B cell (primary cell): ENCODE data around the gene ZNF609. TPM values are rescaled to one million over a fixed set of nuclear protein-coding genes. Genes with fewer than 3 reads are reported as not detected.

Experiments
- ATAC-seq: fragments of 200-7000 bp; cut with Tn5 transposase; one replicate; pipeline ENCODE4 v1.10.0; 2021; ENCODE audit warnings: low read depth, mild to moderate bottlenecking, moderate number of reproducible peaks, moderate library complexity
- CTCF ChIA-PET: fragments of 350-600 bp; sonication (Branson Sonifier 250); formaldehyde crosslinking; loops from one replicate; lab custom pipeline; 2021; ENCODE audit warnings: antibody characterized with exemption, inconsistent platforms; lab: Charles Lee
- POLR2A ChIA-PET: fragments of 350-600 bp; sonication (Branson Sonifier 250); formaldehyde crosslinking; loops from one replicate; lab custom pipeline; 2021; ENCODE audit warnings: antibody characterized with exemption; lab: Charles Lee
- DNase-seq: peaks from one replicate; pipeline ENCODE4 v3.0.0; 2013
- H2AFZ ChIP-seq: 2 replicates; pipeline ENCODE4 v1.6.1; 2012; ENCODE audit warnings: mild to moderate bottlenecking, low read depth, low read length; ENCODE audit not compliant: insufficient read depth, poor library complexity, severe bottlenecking
- H3K27ac ChIP-seq, 2 donors: 1 replicate in 1 of 2; 2 replicates in 1 of 2; pipeline ENCODE4 v1.5.1; 2012 to 2013; ENCODE audit warnings: low read length in 2 of 2, mild to moderate bottlenecking in 2 of 2, moderate library complexity in 1 of 2
- H3K27me3 ChIP-seq, 4 experiments: fragments of 200-600 bp in 1 of 4; sonication (generic) in 1 of 4; replicated peaks in 1 of 4; 1 replicate in 2 of 4; 2 replicates in 2 of 4; pipeline versions ENCODE4 v1.6.1 to v1.7.0; 2013 to 2016; ENCODE audit warnings: low read length in 3 of 4, mild to moderate bottlenecking in 2 of 4, mixed read lengths in 1 of 4, moderate library complexity in 1 of 4; ENCODE audit not compliant: insufficient read depth in 4 of 4, control insufficient read depth in 3 of 4; ENCODE audit errors: control extremely low read depth in 1 of 4
- H3K36me3 ChIP-seq, 2 experiments: replicated peaks in 1 of 2; 1 replicate in 1 of 2; 2 replicates in 1 of 2; pipeline versions ENCODE4 v1.6.1 to v1.7.1; 2013; ENCODE audit warnings: low read length in 1 of 2; ENCODE audit not compliant: insufficient read depth in 2 of 2, control insufficient read depth in 1 of 2; ENCODE audit errors: control extremely low read depth in 1 of 2, extremely low read depth in 1 of 2
- H3K4me1 ChIP-seq, 2 donors: fragments of 200-600 bp in 1 of 2; sonication (generic) in 1 of 2; 1 replicate in 1 of 2; 2 replicates in 1 of 2; pipeline versions ENCODE4 v1.5.1 to v1.6.1; 2013 to 2017; ENCODE audit warnings: low read length in 2 of 2; ENCODE audit not compliant: control insufficient read depth in 2 of 2, insufficient read depth in 2 of 2
- H3K4me2 ChIP-seq: replicated peaks from 2 replicates; pipeline ENCODE3; 2012; ENCODE audit warnings: mild to moderate bottlenecking, low read depth, low read length; ENCODE audit not compliant: poor library complexity, severe bottlenecking
- H3K4me3 ChIP-seq, 5 experiments: fragments of 200-600 bp in 1 of 5; sonication (generic) in 1 of 5; 1 replicate in 3 of 5; 2 replicates in 2 of 5; pipeline versions ENCODE4 v1.5.1 to v1.7.0; 2011 to 2016; ENCODE audit warnings: low read length in 4 of 5, mild to moderate bottlenecking in 4 of 5, low read depth in 2 of 5, control low read depth in 1 of 5, moderate library complexity in 1 of 5; ENCODE audit not compliant: insufficient read depth in 1 of 5; ENCODE audit errors: control extremely low read depth in 1 of 5, extremely low read depth in 1 of 5
- H3K79me2 ChIP-seq: fragments of 200-600 bp; sonication (generic); one replicate; pipeline ENCODE4 v1.6.0; 2016; ENCODE audit warnings: low read length; ENCODE audit not compliant: control insufficient read depth, insufficient read depth
- H3K9ac ChIP-seq: fragments of 200-600 bp; sonication (generic); 2 replicates; pipeline ENCODE4 v1.6.1; 2017; ENCODE audit warnings: mild to moderate bottlenecking, low read length, moderate library complexity
- H3K9me3 ChIP-seq, 3 donors: one replicate each; pipeline versions ENCODE4 v1.6.1 to v1.7.1; 2013; ENCODE audit warnings: low read length in 2 of 3; ENCODE audit not compliant: control insufficient read depth in 2 of 3, insufficient read depth in 1 of 3; ENCODE audit errors: control extremely low read depth in 1 of 3
- H4K20me1 ChIP-seq: 2 replicates; pipeline ENCODE4 v1.6.0; 2012; ENCODE audit warnings: mild to moderate bottlenecking, low read length; ENCODE audit not compliant: insufficient read depth, control insufficient read depth, poor library complexity, severe bottlenecking
- H3K27ac Mint-ChIP-seq: one replicate; pipeline ENCODE4 v1.8.0; 2021; ENCODE audit warnings: mixed read lengths
- H3K27me3 Mint-ChIP-seq: one replicate; pipeline ENCODE4 v1.8.0; 2021; ENCODE audit warnings: mixed read lengths
- H3K4me1 Mint-ChIP-seq: one replicate; pipeline ENCODE4 v1.8.0; 2021; ENCODE audit warnings: mixed read lengths
- H3K4me3 Mint-ChIP-seq: one replicate; pipeline ENCODE4 v1.8.0; 2021; ENCODE audit warnings: mixed read lengths
- H3K9me3 Mint-ChIP-seq: one replicate; pipeline ENCODE4 v1.8.0; 2022; ENCODE audit warnings: mixed read lengths; ENCODE audit not compliant: insufficient read depth
- EZH2 ChIP-seq: IDR thresholded peaks from 2 replicates; pipeline ENCODE4 v1.6.1; 2012; ENCODE audit warnings: borderline replicate concordance, low read depth, mild to moderate bottlenecking, moderate library complexity, low read length; ENCODE audit not compliant: insufficient read depth, poor library complexity, severe bottlenecking
- WGBS: methylation state at CpG from one replicate; pipeline ENCODE4 v1.1.5; 2013; ENCODE audit warnings: missing lambda C conversion rate; ENCODE audit not compliant: insufficient coverage; 5-methylcytosine and 5-hydroxymethylcytosine counted together
- intact Hi-C: fragments of 100-400 bp; cut with micrococcal nuclease; formaldehyde crosslinking; loops from one replicate; pipeline ENCODE4 v1.10.0; 2022
- polyA plus RNA-seq: library from polyadenylated mRNA; depleted of rRNA; stranded (reverse); fragments of >200 nt; gene quantifications from 2 replicates; pipeline ENCODE4 v1.2.3, GENCODE V29; 2012
- total RNA-seq, 2 donors: library from RNA; stranded (reverse); fragments of 120-200 nt in 1 of 2; gene quantifications; 1 replicate in 1 of 2; 2 replicates in 1 of 2; pipeline versions ENCODE4 v1.2.3 to v1.2.4, GENCODE V29; 2013 to 2022
- TF ChIP-seq, protein P1 (sequence below): fragments of 200-600 bp; IDR thresholded peaks from one replicate; pipeline ENCODE4 v1.8.0; 2022; ENCODE audit warnings: antibody characterized with exemption, mild to moderate bottlenecking

ZNF609 gene
- total and polyA plus RNA-seq, 2 donors (not counting 1 experiment from before 2014, with no cell fraction given): 5.8 to 32.9 TPM

DNA sequence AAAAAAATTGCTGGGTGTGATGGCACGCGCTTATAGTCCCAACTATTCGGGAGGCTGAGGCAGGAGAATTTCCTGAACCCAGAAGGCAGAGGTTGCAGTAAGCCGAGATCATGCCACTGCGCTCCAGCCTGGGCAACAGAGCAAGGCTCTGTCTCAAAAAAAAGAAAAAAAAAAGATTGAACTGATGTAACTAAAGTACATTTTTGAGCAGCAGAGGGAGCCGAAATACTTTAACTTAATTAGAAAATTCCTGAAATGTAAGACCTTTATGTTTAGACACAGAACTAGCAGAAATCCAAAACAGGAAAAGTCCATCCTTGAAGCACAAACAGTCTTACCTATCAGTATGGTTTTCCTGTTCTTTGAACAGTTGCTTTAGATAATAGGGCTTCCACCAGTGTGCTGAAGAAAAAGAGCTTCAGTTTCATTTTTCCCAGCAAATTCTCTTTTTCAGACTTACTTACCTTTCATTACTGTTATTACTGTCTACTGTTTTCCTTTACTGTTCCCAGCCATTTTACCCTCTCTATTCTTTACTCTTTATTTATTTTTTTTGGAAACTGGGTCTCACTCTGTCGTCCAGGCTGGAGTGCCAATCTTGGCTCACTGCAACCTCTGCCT is 33.4 kb upstream of the ZNF609 start:
- Mint-ChIP-seq H3K4me1 (peaks cover 9% of the 10 kb centered on the region), H3K4me3 (no peak overlapping the region), H3K27ac (no peak overlapping the region), H3K9me3 (no peaks in the 10 kb centered on the region), H3K27me3 (no peaks in the 10 kb centered on the region)
- no peaks in the 10 kb centered on the region for H3K27me3 ChIP-seq
- no peak overlapping the region for H3K4me2 ChIP-seq
- ChIA-PET CTCF (interaction anchor here (0.6 to 4.8 kb wide), 9 partner anchors 29 to 673 kb away, joined by 3 to 30 read pairs (median 4); no protein-coding TSS in a partner anchor), POLR2A (no interaction called here)
- H3K36me3 ChIP-seq: peaks cover 13 to 56% of the 10 kb centered on the region in 2 experiments
- DNase-seq (peak; percentile 24), ATAC-seq (no peak)
- no peaks in the 10 kb centered on the region for H3K9me3 ChIP-seq
- intact Hi-C loops: loop anchor here (1.0 to 5.0 kb wide), 2 partner anchors 225 to 301 kb away; no protein-coding TSS in a partner anchor
- TF ChIP-seq, protein P1, sequence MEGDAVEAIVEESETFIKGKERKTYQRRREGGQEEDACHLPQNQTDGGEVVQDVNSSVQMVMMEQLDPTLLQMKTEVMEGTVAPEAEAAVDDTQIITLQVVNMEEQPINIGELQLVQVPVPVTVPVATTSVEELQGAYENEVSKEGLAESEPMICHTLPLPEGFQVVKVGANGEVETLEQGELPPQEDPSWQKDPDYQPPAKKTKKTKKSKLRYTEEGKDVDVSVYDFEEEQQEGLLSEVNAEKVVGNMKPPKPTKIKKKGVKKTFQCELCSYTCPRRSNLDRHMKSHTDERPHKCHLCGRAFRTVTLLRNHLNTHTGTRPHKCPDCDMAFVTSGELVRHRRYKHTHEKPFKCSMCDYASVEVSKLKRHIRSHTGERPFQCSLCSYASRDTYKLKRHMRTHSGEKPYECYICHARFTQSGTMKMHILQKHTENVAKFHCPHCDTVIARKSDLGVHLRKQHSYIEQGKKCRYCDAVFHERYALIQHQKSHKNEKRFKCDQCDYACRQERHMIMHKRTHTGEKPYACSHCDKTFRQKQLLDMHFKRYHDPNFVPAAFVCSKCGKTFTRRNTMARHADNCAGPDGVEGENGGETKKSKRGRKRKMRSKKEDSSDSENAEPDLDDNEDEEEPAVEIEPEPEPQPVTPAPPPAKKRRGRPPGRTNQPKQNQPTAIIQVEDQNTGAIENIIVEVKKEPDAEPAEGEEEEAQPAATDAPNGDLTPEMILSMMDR: no peak
- no peak for TF ChIP-seq EZH2
- H3K4me3 ChIP-seq: no peak overlapping the region
- no peaks in the 10 kb centered on the region for H3K4me1 ChIP-seq
- 80% methylated on average over 1 of the region's 7 CpGs for WGBS
- no peak overlapping the region for H3K9ac ChIP-seq
- H3K27ac ChIP-seq: no peak overlapping the region
- H3K79me2 ChIP-seq: no peaks in the 10 kb centered on the region
- H2AFZ ChIP-seq: no peak overlapping the region
- no peaks in the 10 kb centered on the region for H4K20me1 ChIP-seq

- Histone ChIP-seq H3K36me3 (peaks cover 5 to 49% of the 10 kb centered on the region in 2 experiments), H3K79me2 (no peaks in the 10 kb centered on the region), H3K4me1 (no peaks in the 10 kb centered on the region), H3K27ac (no peak overlapping the region), H2AFZ (no peak overlapping the region), H3K9me3 (no peaks in the 10 kb centered on the region), H3K4me2 (no peak overlapping the region), H3K9ac (no peak overlapping the region), H3K4me3 (no peak overlapping the region), H3K27me3 (no peaks in the 10 kb centered on the region), H4K20me1 (no peaks in the 10 kb centered on the region)
- no peak overlapping the region for H3K27ac Mint-ChIP-seq
- no peaks in the 10 kb centered on the region for H3K9me3 Mint-ChIP-seq
- ATAC-seq: no peak
- intact Hi-C loops: loop anchor here (5.0 kb wide), 1 partner anchor 223 kb away; no protein-coding TSS in a partner anchor
- TF ChIP-seq EZH2: no peak
- TF ChIP-seq, protein P1: no peak
- H3K4me1 Mint-ChIP-seq: peaks cover 1% of the 10 kb centered on the region
- ChIA-PET POLR2A (no interaction called here), CTCF (interaction anchor here (0.9 kb wide), 1 partner anchor 224 kb away, joined by 3 read pairs; no protein-coding TSS in a partner anchor)
- no peak for DNase-seq
- no peak overlapping the region for H3K4me3 Mint-ChIP-seq
- H3K27me3 Mint-ChIP-seq: no peaks in the 10 kb centered on the region
These were observed 30.9 kb upstream of the ZNF609 start for GRCh38 chr15:64429448-64429847.
